K562 (cell line): ENCODE measurements around the gene MTPN. TPM values are rescaled to one million over a fixed set of nuclear protein-coding genes. Genes with fewer than 3 reads are reported as not detected.

ENCODE experiments used
- GABPB2 ChIP-seq: fragments of 250-450 bp; sonication (Bioruptor Pico); conservative IDR thresholded peaks from 2 replicates; pipeline ENCODE4 v1.5.1; 2021; ENCODE audit warnings: mild to moderate bottlenecking
- KLF13 ChIP-seq: fragments of 450-650 bp; IDR thresholded peaks from 2 replicates; pipeline ENCODE4 v1.6.1; 2016; ENCODE audit warnings: missing genetic modification characterization, low read depth, mild to moderate bottlenecking, missing compliant biosample characterization, moderate library complexity, borderline replicate concordance
- SMARCB1 ChIP-seq: IDR thresholded peaks from 2 replicates; pipeline ENCODE4 v1.6.1; 2011; ENCODE audit warnings: improper control_type of control experiment, low read depth; ENCODE audit not compliant: insufficient read length
- YBX1 ChIP-seq: fragments of 450-650 bp; IDR thresholded peaks from 2 replicates; pipeline ENCODE4 v1.7.1; 2016; ENCODE audit warnings: mild to moderate bottlenecking
- ZNF184 ChIP-seq: sonication (generic); formaldehyde crosslinking; IDR thresholded peaks from 2 replicates; pipeline ENCODE4 v1.5.0; 2020; ENCODE audit warnings: missing genetic modification reagents
- ZNF583 ChIP-seq: fragments of 250-450 bp; sonication (Bioruptor Pico); IDR thresholded peaks from 2 replicates; pipeline ENCODE4 v1.4.0; 2020
- polyA plus RNA-seq, 8 experiments: library from polyadenylated mRNA; depleted of rRNA in 4 of 8; stranded (reverse) in 5 of 8; unstranded in 3 of 8; fragments of >200 nt; fragmentation: Nextera tagmentation in 2 of 8; fragmentation: Illumina TruSeq in 1 of 8; extraction: Ambion mirVana in 2 of 8; extraction: Trizol in 1 of 8; gene quantifications; 2 replicates each; pipeline versions ENCODE4 v1.2.1 to v1.2.3, GENCODE V29; 2011 to 2014; ENCODE audit warnings: inconsistent platforms in 1 of 8, missing spikeins in 1 of 8
- total RNA-seq, 7 experiments: library from RNA; depleted of rRNA in 6 of 7; stranded (reverse); fragments of >200 nt in 6 of 7; fragmentation: Illumina TruSeq in 2 of 7; extraction: Trizol in 2 of 7; gene quantifications; 2 replicates each; pipeline versions ENCODE4 v1.2.1 to v1.2.3, GENCODE V29; 2011 to 2021; ENCODE audit warnings: low replicate concordance in 1 of 7
- TF ChIP-seq, protein P1 (sequence below): IDR thresholded peaks from 2 replicates; pipeline ENCODE4 v1.6.1; 2011; ENCODE audit warnings: borderline replicate concordance, low read depth, mild to moderate bottlenecking, moderate library complexity, low read length; ENCODE audit not compliant: insufficient read depth, poor library complexity, severe bottlenecking
- TF ChIP-seq, protein P2 (sequence below): fragments of 250-450 bp; sonication (Bioruptor Pico); IDR thresholded peaks from 2 replicates; pipeline ENCODE4 v1.8.0; 2022; ENCODE audit warnings: moderate library complexity, mild to moderate bottlenecking, inconsistent platforms
- TF ChIP-seq, protein P3 (sequence below): IDR thresholded peaks from 2 replicates; pipeline ENCODE4 v1.6.1; 2012; ENCODE audit warnings: low read depth, low read length, improper control_type of control experiment, borderline replicate concordance

The MTPN gene
- total and polyA plus RNA-seq, 9 of the 15 experiments (the other 6 are each of a cell fraction or from before 2014, with no cell fraction given): 68.5 to 261 (median 156) TPM

DNA sequence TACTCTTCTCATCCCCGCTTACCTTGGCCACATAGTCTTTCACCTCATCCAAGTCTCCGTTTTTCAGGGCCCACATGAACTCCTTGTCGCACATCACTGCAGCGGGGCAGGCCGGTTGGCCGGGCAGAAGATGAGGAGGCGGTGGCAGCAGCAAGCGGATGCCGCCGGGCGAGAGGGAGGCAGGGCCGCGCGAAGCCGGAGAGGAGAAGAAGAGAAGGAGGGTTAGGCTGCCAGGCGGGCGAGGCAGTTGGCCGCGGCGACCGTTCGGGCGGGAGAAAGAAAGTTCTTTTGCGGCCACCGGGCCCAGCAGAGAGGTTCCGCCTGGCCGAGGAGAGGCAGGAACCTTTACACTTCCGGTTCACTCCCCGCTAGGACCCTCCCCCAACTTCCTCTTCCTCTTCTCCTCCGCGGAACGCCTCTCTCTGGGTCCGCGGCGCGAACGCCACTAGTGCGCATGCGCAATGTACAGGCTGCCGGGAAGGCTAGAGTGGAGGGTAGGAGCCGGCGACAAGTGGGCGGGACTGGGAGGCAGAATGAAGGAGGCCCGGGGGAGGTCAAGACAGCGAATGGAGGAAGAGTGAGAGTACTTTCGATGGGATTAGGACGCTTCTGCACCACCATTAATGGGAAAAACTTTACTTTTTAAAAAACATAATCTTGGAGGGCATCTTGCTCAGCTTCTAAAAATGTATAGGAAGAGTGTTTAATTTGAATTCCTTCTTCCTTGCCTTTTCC is at the start of gene MTPN (continued):
- TF ChIP-seq GABPB2 (no peak), ZNF583 (no peak), YBX1 (no peak), SMARCB1 (no peak), KLF13 (tag) (peak; percentile 93; the same call in 1 of the 2 replicates), ZNF184 (CRISPR knock-in tag) (no peak)
- TF ChIP-seq, protein P1, sequence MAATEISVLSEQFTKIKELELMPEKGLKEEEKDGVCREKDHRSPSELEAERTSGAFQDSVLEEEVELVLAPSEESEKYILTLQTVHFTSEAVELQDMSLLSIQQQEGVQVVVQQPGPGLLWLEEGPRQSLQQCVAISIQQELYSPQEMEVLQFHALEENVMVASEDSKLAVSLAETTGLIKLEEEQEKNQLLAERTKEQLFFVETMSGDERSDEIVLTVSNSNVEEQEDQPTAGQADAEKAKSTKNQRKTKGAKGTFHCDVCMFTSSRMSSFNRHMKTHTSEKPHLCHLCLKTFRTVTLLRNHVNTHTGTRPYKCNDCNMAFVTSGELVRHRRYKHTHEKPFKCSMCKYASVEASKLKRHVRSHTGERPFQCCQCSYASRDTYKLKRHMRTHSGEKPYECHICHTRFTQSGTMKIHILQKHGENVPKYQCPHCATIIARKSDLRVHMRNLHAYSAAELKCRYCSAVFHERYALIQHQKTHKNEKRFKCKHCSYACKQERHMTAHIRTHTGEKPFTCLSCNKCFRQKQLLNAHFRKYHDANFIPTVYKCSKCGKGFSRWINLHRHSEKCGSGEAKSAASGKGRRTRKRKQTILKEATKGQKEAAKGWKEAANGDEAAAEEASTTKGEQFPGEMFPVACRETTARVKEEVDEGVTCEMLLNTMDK: no peak
- TF ChIP-seq, protein P2, sequence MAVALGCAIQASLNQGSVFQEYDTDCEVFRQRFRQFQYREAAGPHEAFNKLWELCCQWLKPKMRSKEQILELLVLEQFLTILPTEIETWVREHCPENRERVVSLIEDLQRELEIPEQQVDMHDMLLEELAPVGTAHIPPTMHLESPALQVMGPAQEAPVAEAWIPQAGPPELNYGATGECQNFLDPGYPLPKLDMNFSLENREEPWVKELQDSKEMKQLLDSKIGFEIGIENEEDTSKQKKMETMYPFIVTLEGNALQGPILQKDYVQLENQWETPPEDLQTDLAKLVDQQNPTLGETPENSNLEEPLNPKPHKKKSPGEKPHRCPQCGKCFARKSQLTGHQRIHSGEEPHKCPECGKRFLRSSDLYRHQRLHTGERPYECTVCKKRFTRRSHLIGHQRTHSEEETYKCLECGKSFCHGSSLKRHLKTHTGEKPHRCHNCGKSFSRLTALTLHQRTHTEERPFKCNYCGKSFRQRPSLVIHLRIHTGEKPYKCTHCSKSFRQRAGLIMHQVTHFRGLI (CRISPR knock-in tag): no peak
- TF ChIP-seq, protein P3, sequence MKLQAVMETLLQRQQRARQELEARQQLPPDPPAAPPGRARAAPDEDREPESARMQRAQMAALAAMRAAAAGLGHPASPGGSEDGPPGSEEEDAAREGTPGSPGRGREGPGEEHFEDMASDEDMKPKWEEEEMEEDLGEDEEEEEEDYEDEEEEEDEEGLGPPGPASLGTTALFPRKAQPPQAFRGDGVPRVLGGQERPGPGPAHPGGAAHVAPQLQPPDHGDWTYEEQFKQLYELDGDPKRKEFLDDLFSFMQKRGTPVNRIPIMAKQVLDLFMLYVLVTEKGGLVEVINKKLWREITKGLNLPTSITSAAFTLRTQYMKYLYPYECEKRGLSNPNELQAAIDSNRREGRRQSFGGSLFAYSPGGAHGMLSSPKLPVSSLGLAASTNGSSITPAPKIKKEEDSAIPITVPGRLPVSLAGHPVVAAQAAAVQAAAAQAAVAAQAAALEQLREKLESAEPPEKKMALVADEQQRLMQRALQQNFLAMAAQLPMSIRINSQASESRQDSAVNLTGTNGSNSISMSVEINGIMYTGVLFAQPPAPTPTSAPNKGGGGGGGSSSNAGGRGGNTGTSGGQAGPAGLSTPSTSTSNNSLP: no peak
- TF ChIP-seq, all 486 proteins: peak for 155
